Suprapubic skin (tissue), 4 donors: ENCODE measurements around the gene MYO10. TPM values are rescaled to one million over a fixed set of nuclear protein-coding genes. Genes with fewer than 3 reads are reported as not detected.
"Not testable (repeated sequence)": the region's sequence is repeated elsewhere in the genome, so short reads cannot be mapped to it uniquely, and the experiment has no call there.

Experiments
- DNase-seq, 2 donors: peaks; one replicate each; pipeline ENCODE4 v3.0.0-alpha.2; 2019; ENCODE audit warnings: low spot score in 2 of 2
- H3K27ac ChIP-seq: fragments of 200-600 bp; sonication (generic); one replicate; pipeline ENCODE4 v1.5.1; 2019
- H3K27me3 ChIP-seq: fragments of 200-600 bp; sonication (generic); one replicate; pipeline ENCODE4 v1.5.1; 2019
- H3K36me3 ChIP-seq: fragments of 200-600 bp; sonication (generic); one replicate; pipeline ENCODE4 v1.5.1; 2019
- H3K4me1 ChIP-seq: fragments of 200-600 bp; sonication (generic); one replicate; pipeline ENCODE4 v1.5.1; 2019
- H3K4me3 ChIP-seq: fragments of 200-600 bp; sonication (generic); one replicate; pipeline ENCODE4 v1.5.1; 2019; ENCODE audit warnings: mild to moderate bottlenecking
- H3K9me3 ChIP-seq: fragments of 200-600 bp; sonication (generic); one replicate; pipeline ENCODE4 v1.5.1; 2019
- EP300 ChIP-seq: sonication (generic); formaldehyde crosslinking; IDR thresholded peaks from one replicate; pipeline ENCODE4 v1.6.1; 2017; ENCODE audit warnings: antibody characterized with exemption
- POLR2A ChIP-seq, 2 donors: fragments of 450-650 bp; IDR thresholded peaks; one replicate each; pipeline ENCODE4 v1.6.1; 2017; ENCODE audit warnings: antibody characterized with exemption in 2 of 2, mild to moderate bottlenecking in 2 of 2, moderate library complexity in 2 of 2
- POLR2AphosphoS5 ChIP-seq, 3 donors: sonication (generic); formaldehyde crosslinking; IDR thresholded peaks; one replicate each; pipeline ENCODE4 v1.6.1; 2017; ENCODE audit warnings: antibody characterized with exemption in 3 of 3
- WGBS: methylation state at CpG from one replicate; pipeline ENCODE4 v1.1.5; 2018; 5-methylcytosine and 5-hydroxymethylcytosine counted together
- total RNA-seq, 4 donors: library from RNA; depleted of rRNA; stranded (reverse); fragments of >200 nt; gene quantifications; one replicate each; pipeline ENCODE4 v1.1.0, GENCODE V29; 2016
- TF ChIP-seq, protein P1 (sequence below), 2 donors: fragments of 200-600 bp in 1 of 2; fragments of 450-650 bp in 1 of 2; sonication (generic) in 1 of 2; IDR thresholded peaks; one replicate each; pipeline ENCODE4 v1.5.1; 2016 to 2019; ENCODE audit warnings: antibody characterized with exemption in 2 of 2, mild to moderate bottlenecking in 1 of 2, moderate library complexity in 1 of 2

The MYO10 gene
- total RNA-seq, 4 donors from 2014 or later = 37.7 to 109 (median 64.6) TPM

DNA sequence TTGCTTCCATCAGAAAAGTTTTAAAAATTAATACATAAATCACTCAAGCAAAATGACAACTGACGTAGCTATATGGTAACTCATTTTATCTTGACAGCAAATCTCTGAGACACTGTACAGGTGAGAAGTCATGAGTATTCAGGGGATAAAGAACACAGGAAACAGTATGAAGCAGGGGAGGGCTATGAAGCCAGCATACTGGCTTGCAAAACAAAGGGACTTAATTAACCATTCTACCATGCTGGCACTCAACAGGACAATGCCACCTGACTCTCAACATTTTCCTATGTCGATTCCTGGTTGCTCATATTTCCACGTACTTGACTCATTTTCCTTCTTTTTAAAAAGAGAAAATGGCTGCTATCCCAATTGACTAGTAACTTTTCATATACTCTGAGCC is 167.9 kb downstream of the MYO10 start:
- 96% methylated on average over 3 of the region's 3 CpGs for WGBS
- no peaks in the 10 kb centered on the region for H3K27me3 ChIP-seq
- TF ChIP-seq POLR2A (IDR thresholded peaks at IDR 0.05) (no peak), POLR2AphosphoS5 (IDR thresholded peaks at IDR 0.05) (no peak), EP300 (no peak)
- TF ChIP-seq, protein P1, sequence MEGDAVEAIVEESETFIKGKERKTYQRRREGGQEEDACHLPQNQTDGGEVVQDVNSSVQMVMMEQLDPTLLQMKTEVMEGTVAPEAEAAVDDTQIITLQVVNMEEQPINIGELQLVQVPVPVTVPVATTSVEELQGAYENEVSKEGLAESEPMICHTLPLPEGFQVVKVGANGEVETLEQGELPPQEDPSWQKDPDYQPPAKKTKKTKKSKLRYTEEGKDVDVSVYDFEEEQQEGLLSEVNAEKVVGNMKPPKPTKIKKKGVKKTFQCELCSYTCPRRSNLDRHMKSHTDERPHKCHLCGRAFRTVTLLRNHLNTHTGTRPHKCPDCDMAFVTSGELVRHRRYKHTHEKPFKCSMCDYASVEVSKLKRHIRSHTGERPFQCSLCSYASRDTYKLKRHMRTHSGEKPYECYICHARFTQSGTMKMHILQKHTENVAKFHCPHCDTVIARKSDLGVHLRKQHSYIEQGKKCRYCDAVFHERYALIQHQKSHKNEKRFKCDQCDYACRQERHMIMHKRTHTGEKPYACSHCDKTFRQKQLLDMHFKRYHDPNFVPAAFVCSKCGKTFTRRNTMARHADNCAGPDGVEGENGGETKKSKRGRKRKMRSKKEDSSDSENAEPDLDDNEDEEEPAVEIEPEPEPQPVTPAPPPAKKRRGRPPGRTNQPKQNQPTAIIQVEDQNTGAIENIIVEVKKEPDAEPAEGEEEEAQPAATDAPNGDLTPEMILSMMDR (IDR thresholded peaks at IDR 0.05) = no peak

DNA sequence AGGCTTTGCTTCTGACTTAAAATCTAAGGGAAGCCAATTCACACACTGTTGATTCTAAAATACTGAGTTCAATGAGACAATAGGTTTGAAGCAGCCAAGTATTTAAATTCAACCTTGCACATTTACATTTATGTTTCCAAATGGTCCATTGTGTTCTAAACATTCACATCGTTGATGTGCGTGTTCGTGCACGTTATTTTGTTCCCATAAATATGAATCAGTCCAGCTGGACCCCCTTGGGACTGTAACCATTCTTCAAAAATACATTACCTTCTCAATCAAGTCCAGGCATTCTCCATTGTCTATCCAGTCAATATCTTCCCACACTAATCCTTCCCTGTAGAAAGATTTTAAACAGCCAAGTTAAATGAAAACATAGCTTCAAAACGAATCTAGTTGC is 172.9 kb downstream of the MYO10 start:
- no peak overlapping the region for H3K27ac ChIP-seq
- H3K27me3 ChIP-seq = no peaks in the 10 kb centered on the region
- TF ChIP-seq EP300 (no peak), POLR2AphosphoS5 (IDR thresholded peaks at IDR 0.05) (no peak), POLR2A (IDR thresholded peaks at IDR 0.05) (no peak)
- TF ChIP-seq, protein P1 (IDR thresholded peaks at IDR 0.05) = no peak
- H3K4me1 ChIP-seq = no peaks in the 10 kb centered on the region
- 63% methylated on average over 5 of the region's 5 CpGs for WGBS
- no peaks in the 10 kb centered on the region for H3K9me3 ChIP-seq
- no peak for DNase-seq
- no peak overlapping the region for H3K4me3 ChIP-seq
- peaks cover 70% of the 10 kb centered on the region for H3K36me3 ChIP-seq

More for the DNA sequence above, 167.9 kb downstream of the MYO10 start:
- H3K9me3 ChIP-seq = no peaks in the 10 kb centered on the region
- H3K27ac ChIP-seq = no peak overlapping the region
- no peak for DNase-seq
- no peaks in the 10 kb centered on the region for H3K4me1 ChIP-seq
- peaks cover 43% of the 10 kb centered on the region for H3K36me3 ChIP-seq
- no peak overlapping the region for H3K4me3 ChIP-seq

DNA sequence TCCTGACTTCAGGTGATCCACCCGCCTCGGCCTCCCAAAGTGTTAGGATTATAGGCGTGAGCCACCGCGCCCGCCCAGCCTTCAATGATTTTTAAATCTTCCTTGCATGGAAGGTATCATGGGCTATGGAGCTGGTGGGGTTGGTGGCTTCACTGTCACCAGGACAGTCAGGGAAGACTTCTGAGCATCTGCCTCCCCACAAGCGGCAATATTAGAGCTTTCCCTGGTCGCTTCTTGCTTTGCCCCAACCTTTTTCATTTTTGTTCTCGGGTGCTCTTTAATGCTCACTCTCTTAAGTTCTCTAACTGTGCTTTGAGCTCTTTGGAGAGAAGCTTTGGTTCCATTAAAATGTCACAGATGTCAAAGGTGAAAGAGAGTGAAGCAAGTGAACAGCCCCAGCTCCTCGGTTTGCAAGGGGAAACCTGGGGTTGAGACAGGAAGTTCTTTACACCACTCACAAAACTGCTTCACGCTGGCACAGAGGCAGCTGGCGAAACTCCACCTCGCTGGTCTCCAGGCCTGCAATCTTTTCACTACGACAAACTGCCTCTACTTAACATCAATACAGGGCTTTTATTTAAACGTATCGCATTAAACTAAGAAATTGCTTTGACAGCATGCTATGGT is 176.8 kb downstream of the MYO10 start:
- Histone ChIP-seq H3K9me3 (no peaks in the 10 kb centered on the region), H3K4me1 (no peaks in the 10 kb centered on the region), H3K27me3 (no peaks in the 10 kb centered on the region), H3K27ac (no peak overlapping the region), H3K4me3 (no peak overlapping the region), H3K36me3 (peaks cover 67% of the 10 kb centered on the region)
- WGBS = 87% methylated on average over 16 of the region's 16 CpGs
- no peak for DNase-seq
- TF ChIP-seq POLR2AphosphoS5 (IDR thresholded peaks at IDR 0.05) = no peak
- no peak for TF ChIP-seq EP300
- TF ChIP-seq, protein P1 (IDR thresholded peaks at IDR 0.05) = no peak
- TF ChIP-seq POLR2A (IDR thresholded peaks at IDR 0.05) = no peak

DNA sequence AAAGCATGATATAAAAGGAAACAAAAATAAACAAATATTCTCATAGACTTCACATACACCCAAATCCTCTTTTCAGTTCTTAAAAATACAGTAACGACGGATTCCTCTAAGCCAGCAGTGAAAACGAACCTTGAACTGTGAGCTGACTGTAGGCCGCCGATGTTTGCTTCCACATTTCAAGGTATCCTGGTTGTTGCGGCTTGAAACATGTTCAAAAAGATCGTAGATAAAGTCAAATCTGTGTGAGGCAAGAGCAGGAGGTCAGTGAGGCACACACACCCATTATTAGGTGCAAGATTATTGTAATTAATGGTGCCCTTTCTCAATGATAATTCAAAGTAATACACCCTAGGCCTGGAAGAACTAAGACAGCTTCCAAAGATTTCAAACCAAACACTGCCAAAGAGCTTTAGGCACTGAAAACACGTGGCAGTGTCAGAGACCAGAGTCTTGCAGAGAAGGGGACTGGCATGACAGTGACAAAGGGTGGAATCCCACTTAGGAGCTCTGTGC is 178.0 kb downstream of the MYO10 start:
- H3K27ac ChIP-seq = no peak overlapping the region
- 76% methylated on average over 8 of the region's 8 CpGs for WGBS
- peaks cover 55% of the 10 kb centered on the region for H3K36me3 ChIP-seq
- no peak overlapping the region for H3K4me3 ChIP-seq
- H3K4me1 ChIP-seq = no peaks in the 10 kb centered on the region
- DNase-seq = no peak
- H3K27me3 ChIP-seq = no peaks in the 10 kb centered on the region
- H3K9me3 ChIP-seq = no peaks in the 10 kb centered on the region
- TF ChIP-seq EP300 (no peak), POLR2AphosphoS5 (IDR thresholded peaks at IDR 0.05) (no peak), POLR2A (IDR thresholded peaks at IDR 0.05) (no peak)
- TF ChIP-seq, protein P1 (IDR thresholded peaks at IDR 0.05) = no peak

DNA sequence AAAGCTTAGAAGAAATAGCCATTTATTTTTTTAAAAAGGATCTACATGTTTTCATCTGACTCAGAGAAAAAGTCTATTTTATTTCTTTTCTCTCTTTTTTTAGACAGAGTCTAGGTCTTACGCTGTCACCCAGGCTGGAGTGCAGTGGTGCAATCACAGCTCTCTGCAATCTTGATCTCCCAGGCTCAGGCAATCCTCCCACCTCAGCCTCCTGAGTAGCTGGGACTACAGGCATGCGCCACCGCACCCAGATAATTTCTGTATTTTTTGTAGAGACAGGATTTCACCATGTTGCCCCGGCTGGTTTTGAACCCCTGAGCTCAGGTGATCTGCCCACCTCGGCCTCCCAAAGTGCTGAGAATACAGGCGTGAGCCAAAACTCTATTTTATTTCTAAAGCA is 178.5 kb downstream of the MYO10 start:
- H3K9me3 ChIP-seq, H3K27me3 ChIP-seq, DNase-seq, H3K27ac ChIP-seq, H3K4me3 ChIP-seq, H3K4me1 ChIP-seq: not testable (repeated sequence)
- H3K36me3 ChIP-seq = peaks cover 52% of the 10 kb centered on the region
- WGBS = 95% methylated on average over 6 of the region's 6 CpGs

DNA sequence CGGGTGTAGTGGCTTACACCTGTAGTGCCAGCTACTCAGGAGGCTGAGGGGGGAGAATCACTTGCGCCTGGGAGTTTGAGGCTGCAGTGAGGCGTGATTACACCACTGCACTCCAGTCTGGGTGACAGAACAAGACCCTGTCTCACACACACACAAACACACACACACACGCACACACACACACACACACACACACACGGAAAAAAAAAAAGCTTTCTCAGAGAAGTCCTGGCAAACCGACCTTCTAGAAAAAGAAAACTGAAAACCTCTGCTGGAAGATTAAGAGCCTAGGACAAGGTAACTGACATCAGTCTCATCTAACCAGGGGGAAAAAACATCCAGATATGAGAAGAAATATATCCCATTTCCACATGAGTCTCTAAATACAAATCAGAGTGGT is 178.9 kb downstream of the MYO10 start:
- H3K27ac ChIP-seq = no peak overlapping the region
- 67% methylated on average over 6 of the region's 6 CpGs for WGBS

More for the DNA sequence above, 178.9 kb downstream of the MYO10 start:
- DNase-seq = no peak
- Histone ChIP-seq H3K4me3 (no peak overlapping the region), H3K36me3 (peaks cover 48% of the 10 kb centered on the region), H3K27me3 (no peaks in the 10 kb centered on the region), H3K9me3 (no peaks in the 10 kb centered on the region), H3K4me1 (no peaks in the 10 kb centered on the region)
- no peak for TF ChIP-seq POLR2A (IDR thresholded peaks at IDR 0.05)
- TF ChIP-seq POLR2AphosphoS5 (IDR thresholded peaks at IDR 0.05) = no peak
- TF ChIP-seq, protein P1 (IDR thresholded peaks at IDR 0.05) = no peak
- TF ChIP-seq EP300 = no peak
